Ectodermal cell (in vitro differentiated cells): ENCODE measurements around the gene ATP13A3.

Source experiments
- H3K27ac ChIP-seq: 2 replicates; pipeline ENCODE4 v1.7.0; 2013; ENCODE audit warnings: mild to moderate bottlenecking, low read depth, low read length; ENCODE audit not compliant: insufficient read depth, poor library complexity, severe bottlenecking
- H3K27me3 ChIP-seq: 2 replicates; pipeline ENCODE4 v1.7.0; 2013; ENCODE audit warnings: mild to moderate bottlenecking, low read length; ENCODE audit not compliant: insufficient read depth, control insufficient read depth, poor library complexity, severe bottlenecking
- H3K36me3 ChIP-seq: one replicate; pipeline ENCODE4 v1.7.0; 2013; ENCODE audit warnings: low read length; ENCODE audit not compliant: control insufficient read depth, insufficient read depth
- H3K4me1 ChIP-seq: one replicate; pipeline ENCODE4 v1.7.0; 2013; ENCODE audit warnings: low read length; ENCODE audit not compliant: control insufficient read depth, insufficient read depth
- H3K4me3 ChIP-seq: 2 replicates; pipeline ENCODE4 v1.7.0; 2013; ENCODE audit warnings: low read depth, low read length, control low read depth; ENCODE audit not compliant: insufficient read depth
- H3K9me3 ChIP-seq: 2 replicates; pipeline ENCODE4 v1.7.0; 2013; ENCODE audit warnings: mild to moderate bottlenecking, low read length, moderate library complexity; ENCODE audit not compliant: control insufficient read depth
- WGBS, 2 experiments: methylation state at CpG; one replicate each; pipeline ENCODE4 v1.1.7; 2013; ENCODE audit warnings: missing lambda C conversion rate in 2 of 2; 5-methylcytosine and 5-hydroxymethylcytosine counted together

ATP13A3 gene

DNA sequence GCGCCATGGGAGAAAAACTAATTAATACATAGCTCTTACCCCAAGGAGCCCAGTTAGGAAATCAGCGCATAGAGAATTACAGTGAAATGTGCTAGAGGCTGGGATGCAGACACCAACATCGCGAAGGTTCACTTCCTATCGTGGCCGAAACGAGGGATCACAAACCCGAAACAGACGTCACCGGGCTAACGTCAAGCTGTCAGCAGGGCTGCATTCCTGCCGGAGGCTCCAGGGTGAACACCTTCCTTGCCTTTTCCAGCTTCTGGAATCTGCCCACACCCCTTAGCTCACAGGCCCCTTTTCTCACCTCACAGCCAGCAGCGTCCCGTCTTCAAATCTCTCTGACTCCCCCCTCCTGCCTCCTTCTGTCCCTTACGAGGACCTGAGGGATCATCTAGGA is 100.7 kb downstream of the ATP13A3 start:
- H3K9me3 ChIP-seq, result no peaks in the 10 kb centered on the region
- 76 to 79% methylated on average over 15 of the region's 15 CpGs for WGBS, 2 experiments
- H3K4me1 ChIP-seq, result peaks cover 22% of the 10 kb centered on the region
- no peak overlapping the region for H3K4me3 ChIP-seq
- no peaks in the 10 kb centered on the region for H3K27me3 ChIP-seq
- no peaks in the 10 kb centered on the region for H3K36me3 ChIP-seq
- no peak overlapping the region for H3K27ac ChIP-seq

DNA sequence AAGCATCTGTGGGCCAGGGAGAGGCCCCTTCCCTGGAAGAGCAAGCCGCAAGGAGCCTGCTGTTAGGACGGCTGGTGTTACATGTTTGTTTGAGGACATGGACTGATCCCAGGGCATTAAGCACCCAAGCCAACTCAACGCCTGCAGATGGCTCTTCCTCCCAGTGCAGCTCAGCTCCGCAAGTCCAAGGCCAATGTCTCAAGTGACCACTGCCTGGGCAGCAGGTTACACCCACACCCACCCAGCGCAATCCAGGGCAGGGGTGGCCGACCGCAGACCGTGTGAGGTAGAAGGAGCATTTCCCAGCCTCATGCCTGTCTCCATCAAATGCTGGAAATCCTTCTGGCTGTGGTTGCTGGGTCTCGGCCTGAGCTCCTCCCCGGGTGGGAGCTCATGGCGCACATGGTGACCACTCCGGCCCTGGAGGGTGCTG is 102.2 kb downstream of the ATP13A3 start:
- H3K9me3 ChIP-seq, result no peaks in the 10 kb centered on the region
- no peak overlapping the region for H3K4me3 ChIP-seq
- H3K4me1 ChIP-seq, result peaks cover 22% of the 10 kb centered on the region
- no peaks in the 10 kb centered on the region for H3K27me3 ChIP-seq
- no peaks in the 10 kb centered on the region for H3K36me3 ChIP-seq
- 92 to 94% methylated on average over 12 of the region's 12 CpGs for WGBS, 2 experiments
- no peak overlapping the region for H3K27ac ChIP-seq

- H3K9me3 ChIP-seq, result no peaks in the 10 kb centered on the region
- H3K4me3 ChIP-seq, result no peak overlapping the region
- WGBS, 2 experiments, result 87 to 89% methylated on average over 6 of the region's 6 CpGs
- H3K27ac ChIP-seq, result no peak overlapping the region
- no peaks in the 10 kb centered on the region for H3K36me3 ChIP-seq
- H3K27me3 ChIP-seq, result no peaks in the 10 kb centered on the region
- H3K4me1 ChIP-seq, result peaks cover 22% of the 10 kb centered on the region
Observed at GRCh38 chr3:194384156-194384555, 102.6 kb downstream of the ATP13A3 start.

GRCh38 chr3:194383276-194383940 is 103.4 kb downstream of the ATP13A3 start:
- 67 to 70% methylated on average over 14 of the region's 14 CpGs for WGBS, 2 experiments
- peaks cover 22% of the 10 kb centered on the region for H3K4me1 ChIP-seq

DNA sequence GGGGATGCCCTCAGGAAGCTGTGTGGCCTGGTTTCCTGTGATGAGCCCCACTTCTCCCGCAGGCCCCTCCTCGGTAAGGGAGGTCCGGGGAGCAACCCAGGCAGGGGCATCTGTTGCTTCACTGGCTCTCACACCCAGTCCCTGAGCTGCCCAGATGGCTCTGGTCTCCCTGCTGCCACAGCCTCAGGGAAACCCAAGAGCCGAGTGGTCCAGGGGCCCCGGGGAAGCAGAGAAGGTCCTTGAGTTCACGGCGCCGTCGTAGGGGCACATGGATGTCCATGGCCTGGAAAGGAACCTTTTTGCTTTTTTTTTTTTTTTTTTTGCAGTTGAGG is 103.9 kb downstream of the ATP13A3 start:
- 83 to 84% methylated on average over 9 of the region's 9 CpGs for WGBS, 2 experiments
- H3K4me1 ChIP-seq, result peaks cover 22% of the 10 kb centered on the region

More at GRCh38 chr3:194383276-194383940, 103.4 kb downstream of the ATP13A3 start:
- H3K27me3 ChIP-seq, result no peaks in the 10 kb centered on the region
- peak overlapping the region; percentile 60 for H3K27ac ChIP-seq
- H3K9me3 ChIP-seq, result no peaks in the 10 kb centered on the region
- no peak overlapping the region for H3K4me3 ChIP-seq
- H3K36me3 ChIP-seq, result no peaks in the 10 kb centered on the region

GRCh38 chr3:194382196-194382891 is 104.5 kb downstream of the ATP13A3 start:
- no peaks in the 10 kb centered on the region for H3K36me3 ChIP-seq
- peaks cover 22% of the 10 kb centered on the region for H3K4me1 ChIP-seq
- no peaks in the 10 kb centered on the region for H3K27me3 ChIP-seq
- H3K9me3 ChIP-seq, result no peaks in the 10 kb centered on the region
- peak overlapping the region; percentile 60 for H3K27ac ChIP-seq
- 81 to 83% methylated on average over 20 of the region's 20 CpGs for WGBS, 2 experiments
- no peak overlapping the region for H3K4me3 ChIP-seq

More for the DNA sequence above, 103.9 kb downstream of the ATP13A3 start:
- Histone ChIP-seq H3K36me3 (no peaks in the 10 kb centered on the region), H3K9me3 (no peaks in the 10 kb centered on the region), H3K4me3 (no peak overlapping the region), H3K27ac (peak overlapping the region; percentile 60), H3K27me3 (no peaks in the 10 kb centered on the region)

GRCh38 chr3:194381460-194381875 is 105.3 kb downstream of the ATP13A3 start:
- no peaks in the 10 kb centered on the region for H3K27me3 ChIP-seq
- H3K36me3 ChIP-seq, result no peaks in the 10 kb centered on the region
- H3K4me1 ChIP-seq, result peaks cover 22% of the 10 kb centered on the region
- WGBS, 2 experiments, result 68 to 71% methylated on average over 17 of the region's 17 CpGs
- H3K27ac ChIP-seq, result no peak overlapping the region
- no peak overlapping the region for H3K4me3 ChIP-seq
- H3K9me3 ChIP-seq, result no peaks in the 10 kb centered on the region

DNA sequence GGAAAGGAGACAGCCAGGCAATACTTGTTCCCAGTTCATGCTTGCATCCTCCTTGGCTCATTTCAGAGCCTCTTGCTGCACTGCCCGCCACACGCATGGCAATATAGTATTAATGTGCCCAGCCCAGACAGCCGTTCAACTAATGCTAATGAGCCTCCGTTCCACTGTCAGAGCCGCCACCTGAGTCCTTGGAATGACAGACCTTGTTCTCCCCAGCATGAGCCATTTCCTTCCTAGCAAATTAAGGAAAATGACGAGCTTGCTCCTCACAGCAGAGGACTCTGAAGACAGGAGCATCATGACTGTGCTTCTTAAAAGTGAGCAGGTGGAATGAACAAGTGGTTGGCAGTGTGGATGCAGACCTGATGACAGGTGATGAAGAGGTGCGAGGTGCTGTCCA is 106.5 kb downstream of the ATP13A3 start:
- Histone ChIP-seq H3K27ac (no peak overlapping the region), H3K27me3 (no peaks in the 10 kb centered on the region), H3K9me3 (no peaks in the 10 kb centered on the region), H3K36me3 (no peaks in the 10 kb centered on the region), H3K4me1 (peaks cover 27% of the 10 kb centered on the region), H3K4me3 (no peak overlapping the region)
- WGBS, 2 experiments, result 82 to 85% methylated on average over 7 of the region's 7 CpGs

DNA sequence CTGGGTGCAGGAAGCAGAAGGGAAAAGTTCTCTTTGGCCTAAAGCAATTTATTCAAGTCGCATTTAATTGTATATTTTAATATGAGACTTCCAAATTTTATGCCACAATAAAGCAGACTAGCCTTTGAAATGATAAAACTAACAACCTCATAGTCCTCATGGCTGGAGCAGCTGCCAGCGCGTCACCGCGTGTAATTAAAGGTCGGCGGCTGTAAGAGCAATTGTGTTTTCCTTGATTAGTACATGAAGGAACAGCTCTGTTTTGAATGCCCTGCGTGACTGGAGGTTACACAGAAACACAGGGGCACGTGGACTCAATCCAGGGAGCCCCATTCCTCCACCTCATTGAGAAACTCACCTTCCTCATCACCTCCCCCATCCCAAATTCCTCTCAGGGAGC is 107.2 kb downstream of the ATP13A3 start:
- 85 to 88% methylated on average over 8 to 9 of the region's 9 CpGs for WGBS, 2 experiments
- Histone ChIP-seq H3K4me3 (no peak overlapping the region), H3K9me3 (no peaks in the 10 kb centered on the region), H3K27me3 (no peaks in the 10 kb centered on the region), H3K27ac (no peak overlapping the region), H3K36me3 (no peaks in the 10 kb centered on the region), H3K4me1 (peaks cover 27% of the 10 kb centered on the region)

GRCh38 chr3:194379231-194379630 is 107.6 kb downstream of the ATP13A3 start:
- no peaks in the 10 kb centered on the region for H3K27me3 ChIP-seq
- no peaks in the 10 kb centered on the region for H3K9me3 ChIP-seq
- no peak overlapping the region for H3K4me3 ChIP-seq
- peaks cover 27% of the 10 kb centered on the region for H3K4me1 ChIP-seq
- no peaks in the 10 kb centered on the region for H3K36me3 ChIP-seq
- no peak overlapping the region for H3K27ac ChIP-seq
- 90 to 91% methylated on average over 6 of the region's 6 CpGs for WGBS, 2 experiments
